22Rv1 (cell line): ENCODE data around the gene LAMTOR1.

Experiments
- H3K27ac ChIP-seq: fragments of 450-650 bp; 2 replicates; pipeline ENCODE4 v1.5.1; 2017
- CTCF ChIP-seq: fragments of 450-650 bp; IDR thresholded peaks from 2 replicates; pipeline ENCODE4 v1.5.1; 2017; ENCODE audit warnings: mild to moderate bottlenecking
- ZFX ChIP-seq: fragments of 450-650 bp; IDR thresholded peaks from 2 replicates; pipeline ENCODE4 v1.6.1; 2017; ENCODE audit warnings: antibody characterized with exemption, borderline replicate concordance

LAMTOR1 gene

GRCh38 chr11:72081184-72081644 is 21.9 kb downstream of the LAMTOR1 start:
- no peak for TF ChIP-seq ZFX
- TF ChIP-seq CTCF = no peak
- peak overlapping the region; percentile 96 for H3K27ac ChIP-seq

- peak within 1 kb of the TSS; percentile 96 for H3K27ac ChIP-seq
- no peak for TF ChIP-seq ZFX
- TF ChIP-seq CTCF = no peak
These were observed 22.5 kb downstream of the LAMTOR1 start, which contains the start of the genes LRRC51 and NUMA1 for GRCh38 chr11:72080326-72081183. Gene LRRC51 (plus strand): TSS chr11:72080850. CDS start chr11:72089084, 8,234 bp downstream. Gene NUMA1 (minus strand): TSS chr11:72080542. CDS start chr11:72035943, 44,599 bp downstream.

- peak overlapping the region; percentile 96 for H3K27ac ChIP-seq
- no peak for TF ChIP-seq ZFX
- no peak for TF ChIP-seq CTCF
These were observed 23.2 kb downstream of the LAMTOR1 start for GRCh38 chr11:72079819-72080325.

- peak overlapping the region; percentile 96 for H3K27ac ChIP-seq
- no peak for TF ChIP-seq ZFX
- no peak for TF ChIP-seq CTCF
These were observed 24.6 kb downstream of the LAMTOR1 start for GRCh38 chr11:72078477-72078876.

- no peak for TF ChIP-seq CTCF
- TF ChIP-seq ZFX = no peak
- H3K27ac ChIP-seq = no peak overlapping the region
These were observed 27.3 kb downstream of the LAMTOR1 start for GRCh38 chr11:72075756-72076155.

- TF ChIP-seq CTCF (no peak), ZFX (no peak)
- H3K27ac ChIP-seq = no peak overlapping the region
These were observed 28.0 kb downstream of the LAMTOR1 start for GRCh38 chr11:72075109-72075508.

- no peak for TF ChIP-seq ZFX
- no peak for TF ChIP-seq CTCF
- H3K27ac ChIP-seq = peak overlapping the region; percentile 4; the same call in 1 of the 2 replicates
These were observed 30.7 kb downstream of the LAMTOR1 start for GRCh38 chr11:72072348-72072747.
